GM19035 (cell line): ENCODE results near the gene HSD3B7.
"Not testable (repeated sequence)": the region's sequence is repeated elsewhere in the genome, so short reads cannot be mapped to it uniquely, and the experiment has no call there.

Source experiments
- ATAC-seq: cut with Tn5 transposase; IDR thresholded peaks from one replicate; pipeline ENCODE4 v1.9.1; 2021; ENCODE audit not compliant: unreplicated experiment

The HSD3B7 gene

DNA sequence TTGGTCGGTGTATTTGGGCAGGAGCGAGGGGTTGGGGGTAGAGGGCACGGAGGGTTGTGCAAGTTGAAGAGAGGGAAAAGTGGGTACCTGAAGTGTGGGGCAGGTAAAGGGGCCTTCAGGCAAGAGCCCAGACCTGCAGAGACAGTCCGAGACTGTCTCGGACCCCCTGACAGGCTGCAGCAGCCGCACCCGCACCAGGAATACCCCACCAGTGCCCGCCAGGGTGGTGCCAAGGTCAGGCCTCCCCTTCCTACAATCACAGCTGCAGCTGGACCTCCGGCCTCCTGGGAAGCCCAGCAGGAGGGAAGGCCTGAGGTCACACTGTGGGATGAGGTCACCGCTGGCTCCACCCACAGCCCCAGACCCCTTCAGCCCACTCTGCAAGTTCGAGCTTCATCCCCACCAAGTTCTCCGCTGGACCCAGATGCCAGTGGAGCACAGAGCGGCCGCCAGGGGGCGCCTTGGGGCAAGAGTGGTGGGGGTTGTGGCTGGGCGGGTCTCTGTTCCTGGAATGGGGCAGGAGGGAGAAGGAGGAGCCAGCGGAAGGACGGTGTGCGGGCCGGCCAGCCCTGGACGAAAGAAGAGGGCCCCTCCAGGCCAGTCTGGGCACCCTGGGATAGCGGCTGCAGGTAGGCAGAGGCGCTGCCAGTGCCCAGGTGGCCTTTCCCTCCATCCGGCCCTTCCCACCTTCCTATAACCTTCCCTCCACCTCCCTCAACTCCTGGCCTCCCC is at the start of gene HSD3B7:
HSD3B7 (plus strand) TSS at position 539 of the 732 bp plus-strand sequence. CDS start 452 bp downstream, outside the sequence.
- no peak for ATAC-seq

GRCh38 chr16:30937692-30938091 is 47.3 kb upstream of the HSD3B7 start:
- ATAC-seq = no peak

DNA sequence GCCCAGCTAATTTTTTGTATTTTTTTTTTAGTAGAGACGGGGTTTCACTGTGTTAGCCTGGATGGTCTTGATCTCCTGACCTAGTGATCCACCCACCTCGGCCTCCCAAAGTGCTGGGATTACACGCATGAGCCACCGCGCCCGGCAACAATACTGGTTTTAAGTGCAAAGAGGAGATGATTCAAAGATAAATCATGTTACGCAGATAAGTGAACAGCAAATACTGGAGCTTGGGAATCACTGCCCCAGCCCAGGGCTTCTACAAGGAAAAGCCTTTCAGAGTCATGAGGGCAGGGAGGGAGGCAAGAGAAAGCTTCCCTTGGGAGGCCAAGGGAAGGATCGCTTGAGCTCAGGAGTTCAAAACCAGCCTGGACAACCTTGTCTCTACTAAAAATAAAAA is 45.4 kb upstream of the HSD3B7 start:
- ATAC-seq = not testable (repeated sequence)

- peak; percentile 86 for ATAC-seq
Observed at GRCh38 chr16:30941600-30942425, 43.2 kb upstream of the HSD3B7 start.

DNA sequence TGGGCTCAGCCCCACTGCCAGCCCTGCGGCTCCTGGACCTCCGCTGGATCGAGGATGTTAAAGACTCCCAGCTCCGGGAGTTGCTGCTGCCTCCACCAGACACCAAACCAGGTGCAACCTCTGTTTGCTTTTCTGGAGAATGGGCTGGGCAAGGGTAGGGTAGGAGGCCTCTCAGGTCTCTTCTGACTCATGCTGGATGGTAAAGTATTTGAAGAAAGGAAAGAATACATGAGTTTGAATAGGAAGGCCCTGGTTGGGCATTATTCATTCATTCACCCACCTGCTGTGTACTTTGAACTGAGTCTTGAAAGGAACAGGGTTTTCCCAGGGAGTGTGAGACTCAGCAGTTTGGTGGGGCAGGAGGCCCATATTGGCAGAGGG is 42.6 kb upstream of the HSD3B7 start:
- no peak for ATAC-seq

DNA sequence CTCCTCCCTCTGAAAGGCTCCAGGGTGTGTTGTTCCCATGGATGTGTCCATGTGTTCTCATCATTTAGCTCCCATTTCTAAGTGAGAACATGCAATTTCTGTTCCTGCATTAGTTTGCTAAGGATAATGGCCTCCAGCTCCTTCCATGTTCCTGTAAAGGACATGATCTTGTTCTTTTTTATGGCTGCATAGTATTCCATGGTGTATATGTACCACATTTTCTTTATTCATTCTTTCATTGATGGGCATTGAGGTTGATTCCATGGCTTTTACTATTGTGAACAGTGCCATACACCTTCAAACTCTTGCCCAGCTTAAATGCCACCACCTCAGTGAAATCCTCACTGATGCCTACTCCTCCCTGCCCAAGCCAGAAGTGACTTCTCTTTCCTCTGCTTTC is 40.7 kb upstream of the HSD3B7 start:
- no peak for ATAC-seq

DNA sequence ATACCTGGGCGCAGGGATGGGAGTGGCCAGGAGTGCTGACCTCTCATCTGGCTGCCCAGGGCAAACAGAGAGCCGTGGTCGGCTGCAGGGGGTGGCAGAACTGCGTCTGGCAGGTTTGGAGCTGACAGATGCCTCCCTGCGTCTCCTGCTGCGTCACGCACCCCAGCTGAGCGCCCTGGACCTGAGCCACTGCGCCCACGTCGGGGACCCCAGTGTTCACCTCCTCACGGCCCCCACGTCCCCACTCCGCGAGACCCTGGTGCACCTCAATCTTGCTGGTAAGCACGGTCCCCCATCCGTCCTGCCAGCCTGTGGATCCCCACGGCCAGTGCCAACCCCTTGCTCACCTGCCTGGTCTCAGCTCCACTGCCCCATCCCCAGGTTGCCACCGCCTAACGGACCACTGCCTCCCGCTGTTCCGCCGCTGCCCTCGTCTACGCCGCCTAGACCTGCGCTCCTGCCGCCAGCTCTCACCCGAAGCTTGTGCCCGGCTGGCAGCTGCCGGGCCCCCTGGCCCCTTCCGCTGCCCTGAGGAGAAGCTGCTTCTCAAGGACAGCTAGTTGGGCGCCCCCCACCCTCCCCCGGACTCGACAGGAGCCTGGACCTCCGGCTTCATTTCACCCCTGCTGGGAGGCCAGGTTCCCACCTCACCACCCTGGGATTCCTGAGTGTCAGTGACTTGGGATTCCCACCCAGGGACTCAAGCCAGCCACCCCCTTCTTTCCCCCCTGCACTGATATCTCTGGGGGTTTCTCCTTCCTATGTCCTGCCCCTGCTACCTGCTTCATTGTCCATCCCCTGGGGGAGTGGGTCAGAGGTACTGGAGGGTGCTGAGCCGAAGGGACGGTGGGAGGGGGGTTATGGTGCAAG is 38.1 kb upstream of the HSD3B7 start:
- no peak for ATAC-seq

- no peak for ATAC-seq
Observed at GRCh38 chr16:30947541-30947858, 37.5 kb upstream of the HSD3B7 start.

- ATAC-seq = no peak
Observed at GRCh38 chr16:30947859-30948666, 36.9 kb upstream of the HSD3B7 start.

DNA sequence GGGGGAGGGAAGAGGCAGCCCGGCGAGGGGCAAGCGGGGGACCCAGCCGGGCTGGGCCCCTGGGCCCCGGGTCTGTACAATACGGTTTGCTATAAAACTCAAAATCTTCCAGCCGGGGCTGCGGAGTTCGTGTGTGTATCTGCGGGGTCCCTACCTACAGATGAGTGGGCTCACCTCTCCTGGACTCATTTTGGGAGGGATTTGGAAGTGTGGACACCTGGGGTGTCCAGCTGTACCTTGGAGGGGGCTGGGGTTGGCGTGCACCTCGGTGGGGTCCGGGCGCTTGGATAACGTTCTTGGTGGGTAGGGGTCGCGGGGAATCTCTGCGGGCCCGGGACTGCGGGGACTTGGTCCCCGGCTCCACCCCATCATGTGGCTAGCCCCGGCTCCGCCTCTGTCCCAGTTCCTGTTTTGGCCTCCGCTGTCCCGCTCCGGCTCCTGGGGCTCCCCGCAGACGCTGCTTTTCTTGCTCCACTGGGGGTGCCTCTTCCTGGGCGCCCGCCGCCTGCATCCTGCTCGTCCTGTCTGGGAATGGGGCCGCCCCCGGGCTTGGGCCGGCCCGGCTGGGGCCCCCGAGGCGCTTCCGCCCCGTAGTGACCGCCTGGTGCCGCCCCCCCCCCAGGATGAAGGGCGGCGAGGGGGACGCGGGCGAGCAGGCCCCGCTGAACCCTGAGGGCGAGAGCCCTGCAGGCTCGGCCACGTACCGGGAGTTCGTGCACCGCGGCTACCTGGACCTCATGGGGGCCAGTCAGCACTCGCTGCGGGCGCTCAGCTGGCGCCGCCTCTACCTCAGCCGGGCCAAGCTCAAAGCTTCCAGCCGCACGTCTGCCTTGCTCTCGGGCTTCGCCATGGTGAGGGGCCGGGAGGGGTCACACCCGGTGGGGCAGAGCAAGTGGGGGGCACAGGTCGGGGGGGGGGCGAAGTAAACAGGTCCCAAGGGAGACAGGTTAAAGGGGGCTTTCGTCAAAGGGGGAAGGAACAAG is 36.0 kb upstream of the HSD3B7 start, which contains the start of gene ORAI3:
ORAI3 (plus strand) TSS at position 402 of the 983 bp plus-strand sequence; CDS start at position 624, 222 bp downstream.
- peak; percentile 57 for ATAC-seq

DNA sequence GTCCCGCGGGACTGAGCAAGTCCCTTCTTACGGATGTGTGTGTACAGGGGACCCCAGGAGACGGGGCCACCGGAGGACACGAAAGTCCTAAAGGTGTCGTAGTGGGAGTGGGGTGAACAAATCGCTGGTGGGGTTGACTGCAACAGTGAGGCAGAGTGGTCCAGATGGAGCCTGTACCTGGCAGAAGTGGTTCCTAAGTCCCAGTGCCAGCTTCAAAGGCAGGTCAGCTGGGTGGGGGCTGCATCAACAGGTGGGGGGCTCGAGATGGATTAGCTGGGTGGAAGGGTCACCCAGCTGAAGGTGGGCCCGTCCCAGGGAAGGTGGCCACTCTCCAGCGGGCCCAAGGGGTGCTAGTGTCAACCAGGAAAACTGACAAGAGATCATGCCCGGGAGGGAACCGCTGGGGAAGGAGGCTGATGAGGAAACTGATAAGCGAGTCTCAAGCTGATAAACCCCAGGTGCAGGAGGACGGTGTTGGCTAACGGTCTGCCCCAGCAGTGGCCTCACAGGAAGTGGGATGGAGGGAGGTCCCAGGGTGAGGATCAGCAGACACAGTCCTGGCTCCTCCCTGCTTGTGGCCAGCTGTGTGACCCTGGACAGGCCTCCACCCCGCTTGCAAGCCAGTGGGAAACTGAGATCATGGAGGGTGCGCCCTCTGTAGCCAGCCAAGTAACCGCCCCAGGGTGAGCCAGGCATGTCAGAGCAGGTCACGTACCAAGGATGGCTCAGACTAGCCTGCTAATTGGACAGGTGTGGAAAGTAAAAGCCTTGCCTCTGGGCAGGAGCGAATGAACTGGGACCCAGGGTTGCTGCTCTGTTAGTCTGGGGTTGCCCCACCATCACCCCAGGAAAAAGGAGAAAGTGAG is 35.1 kb upstream of the HSD3B7 start:
- peak; percentile 50 for ATAC-seq

DNA sequence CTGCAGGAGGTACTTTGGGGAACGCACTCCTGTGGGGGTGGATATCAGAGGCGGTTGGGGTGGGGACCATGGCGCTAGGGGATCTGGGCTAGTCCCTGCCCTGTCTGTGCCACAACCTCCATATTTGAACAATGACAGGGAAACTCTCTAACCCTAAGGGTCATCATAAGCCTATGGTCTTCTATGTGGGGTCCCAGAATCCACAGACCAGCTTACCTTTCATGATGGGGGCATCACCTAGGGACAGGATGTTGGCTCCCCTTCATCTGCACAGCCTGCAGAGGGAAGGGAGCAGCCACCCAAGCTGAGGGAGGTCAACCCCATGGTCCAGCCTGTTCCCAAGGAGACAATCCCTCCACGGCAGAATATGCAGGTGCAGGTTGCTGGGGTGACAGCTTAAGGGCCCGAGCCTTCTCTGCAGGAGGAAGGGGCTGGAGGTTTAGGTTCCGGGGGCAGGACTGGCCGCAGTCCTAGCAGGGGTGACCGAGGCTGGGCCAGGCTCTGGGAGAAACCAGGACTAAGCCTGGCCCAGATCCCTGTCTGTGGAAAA is 34.4 kb upstream of the HSD3B7 start:
- no peak for ATAC-seq

DNA sequence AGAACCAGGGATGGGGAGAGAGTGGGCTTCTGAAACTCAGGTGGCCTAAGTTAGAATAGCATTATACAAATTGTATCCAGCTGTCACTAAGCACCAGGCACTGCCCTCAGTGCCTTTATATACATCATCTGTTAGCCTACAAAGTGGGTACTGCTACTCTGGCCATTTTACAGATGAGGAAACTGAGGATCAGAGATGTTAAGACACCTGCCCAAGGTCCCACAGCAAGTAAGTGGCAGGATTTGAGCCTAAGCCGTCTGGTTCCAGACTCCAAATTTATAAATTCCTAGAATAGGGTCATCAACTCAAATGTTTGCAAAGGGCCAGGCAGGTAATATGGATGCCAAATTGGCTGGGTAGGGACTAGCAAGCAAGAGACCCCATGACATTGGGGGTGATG is 33.8 kb upstream of the HSD3B7 start:
- ATAC-seq = no peak

- ATAC-seq = no peak
Observed at GRCh38 chr16:30951750-30952149, 33.3 kb upstream of the HSD3B7 start.

- no peak for ATAC-seq
Observed at GRCh38 chr16:30953111-30953510, 31.9 kb upstream of the HSD3B7 start.

DNA sequence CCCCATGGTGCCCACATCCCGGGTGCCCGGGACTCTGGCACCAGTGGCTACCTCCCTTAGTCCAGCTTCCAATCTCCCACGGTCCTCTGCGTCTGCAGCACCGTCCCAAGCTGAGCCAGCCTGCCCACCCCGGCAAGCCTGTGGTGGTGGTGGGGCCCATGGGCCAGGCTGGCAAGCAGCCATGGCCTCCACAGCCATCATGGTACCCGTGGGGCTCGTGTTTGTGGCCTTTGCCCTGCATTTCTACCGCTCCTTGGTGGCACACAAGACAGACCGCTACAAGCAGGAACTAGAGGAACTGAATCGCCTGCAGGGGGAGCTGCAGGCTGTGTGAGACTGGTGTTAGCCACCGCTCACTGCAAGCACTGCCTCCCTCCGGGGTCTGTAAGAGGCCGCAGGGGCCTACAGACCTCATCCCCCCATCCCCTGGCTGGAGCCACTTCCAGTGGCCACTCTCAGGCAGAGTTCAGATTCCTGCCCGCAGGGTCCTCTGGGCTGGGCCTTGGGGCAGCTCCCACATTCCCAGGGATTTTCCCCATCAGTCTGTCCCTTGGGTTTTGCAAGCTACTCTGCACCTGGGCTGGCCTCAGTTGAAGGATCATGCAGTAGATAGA is 31.4 kb upstream of the HSD3B7 start:
- ATAC-seq = no peak

- ATAC-seq = no peak
Observed at GRCh38 chr16:30954993-30955392, 30.0 kb upstream of the HSD3B7 start.
